Natural killer cell (primary cell): ENCODE data around the gene LGMN. TPM values are rescaled to one million over a fixed set of nuclear protein-coding genes. Genes with fewer than 3 reads are reported as not detected.

Source experiments
- ATAC-seq, 3 donors: fragments of 150-1000 bp in 2 of 3; fragments of 200-7000 bp in 1 of 3; cut with Tn5 transposase; 1 replicate in 1 of 3; 2 replicates in 2 of 3; pipeline ENCODE4 v1.10.0; 2021; ENCODE audit warnings: mild to moderate bottlenecking in 2 of 3, moderate library complexity in 2 of 3
- DNase-seq, 2 donors: peaks; one replicate each; pipeline versions ENCODE4 v3.0.0 to v3.0.0-alpha.2; 2013 to 2021; ENCODE audit warnings: mixed read lengths in 1 of 2
- H3K27ac ChIP-seq: one replicate; pipeline ENCODE4 v1.5.1; 2013; ENCODE audit warnings: mild to moderate bottlenecking, low read length
- H3K27me3 ChIP-seq: one replicate; pipeline ENCODE4 v1.6.1; 2013; ENCODE audit warnings: low read length; ENCODE audit not compliant: control insufficient read depth, insufficient read depth
- H3K36me3 ChIP-seq: one replicate; pipeline ENCODE4 v1.6.1; 2013; ENCODE audit warnings: low read length; ENCODE audit not compliant: control insufficient read depth, insufficient read depth
- H3K4me1 ChIP-seq: one replicate; pipeline ENCODE4 v1.6.1; 2013; ENCODE audit warnings: low read length; ENCODE audit not compliant: control insufficient read depth, insufficient read depth
- H3K4me3 ChIP-seq: one replicate; pipeline ENCODE4 v1.5.1; 2013; ENCODE audit warnings: low read length
- H3K9me3 ChIP-seq: one replicate; pipeline ENCODE4 v1.6.1; 2013; ENCODE audit warnings: low read length; ENCODE audit not compliant: control insufficient read depth, insufficient read depth
- H3K27ac Mint-ChIP-seq, 2 donors: one replicate each; pipeline ENCODE4 v1.8.0; 2022; ENCODE audit warnings: mild to moderate bottlenecking in 2 of 2, mixed read lengths in 2 of 2, moderate library complexity in 1 of 2
- H3K27me3 Mint-ChIP-seq, 2 donors: one replicate each; pipeline ENCODE4 v1.8.0; 2022; ENCODE audit warnings: low read depth in 2 of 2, mixed read lengths in 2 of 2
- H3K36me3 Mint-ChIP-seq: one replicate; pipeline ENCODE4 v1.8.0; 2022; ENCODE audit warnings: mixed read lengths
- H3K4me1 Mint-ChIP-seq, 2 donors: one replicate each; pipeline ENCODE4 v1.8.0; 2022; ENCODE audit warnings: mixed read lengths in 2 of 2
- H3K4me3 Mint-ChIP-seq: one replicate; pipeline ENCODE4 v1.8.0; 2022; ENCODE audit warnings: mild to moderate bottlenecking, moderate library complexity, mixed read lengths
- H3K9me3 Mint-ChIP-seq, 2 donors: one replicate each; pipeline ENCODE4 v1.8.0; 2022; ENCODE audit warnings: mixed read lengths in 2 of 2
- CTCF ChIP-seq: fragments of 200-600 bp; IDR thresholded peaks from one replicate; pipeline ENCODE4 v1.8.0; 2022; ENCODE audit warnings: antibody characterized with exemption
- WGBS: methylation state at CpG from one replicate; pipeline ENCODE4 v1.1.7; 2013; ENCODE audit warnings: missing lambda C conversion rate; ENCODE audit not compliant: insufficient coverage; 5-methylcytosine and 5-hydroxymethylcytosine counted together
- intact Hi-C: fragments of 100-400 bp; cut with micrococcal nuclease; formaldehyde crosslinking; loops from one replicate; pipeline ENCODE4 v1.14.2; 2022
- total RNA-seq, 4 donors: library from RNA; stranded (reverse); fragments of 120-200 nt in 1 of 4; gene quantifications; one replicate each; pipeline versions ENCODE4 v1.2.3 to v1.2.4, GENCODE V29; 2013 to 2022

Gene LGMN
- total RNA-seq, 3 donors from 2014 or later (not counting 1 experiment from before 2014, with no cell fraction given) = 0.39 to 6.1 (median 2.5) TPM

- intact Hi-C loops = no loop called here
- peak overlapping the region; percentile 90 for H3K4me3 Mint-ChIP-seq
- H3K4me3 ChIP-seq = peak overlapping the region; percentile 25
- H3K27me3 ChIP-seq = no peaks in the 10 kb centered on the region
- peaks cover 11% of the 10 kb centered on the region for H3K36me3 Mint-ChIP-seq
- ATAC-seq = no peak
- no peak for DNase-seq
- peak overlapping the region; percentile 87 for H3K27ac ChIP-seq
- no peak for TF ChIP-seq CTCF
- H3K4me1 ChIP-seq = peaks cover 96% of the 10 kb centered on the region
- H3K36me3 ChIP-seq = peaks cover 62% of the 10 kb centered on the region
- H3K9me3 Mint-ChIP-seq = no peaks in the 10 kb centered on the region
- H3K4me1 Mint-ChIP-seq = peaks cover 86 to 95% of the 10 kb centered on the region in 2 donors
- no peaks in the 10 kb centered on the region for H3K27me3 Mint-ChIP-seq
- 67% methylated on average over 8 of the region's 8 CpGs for WGBS
- peak overlapping the region; percentile 96 to 99 for H3K27ac Mint-ChIP-seq
- no peaks in the 10 kb centered on the region for H3K9me3 ChIP-seq
Observed at GRCh38 chr14:92656306-92657081, 91.9 kb downstream of the LGMN start.

- no peaks in the 10 kb centered on the region for H3K9me3 Mint-ChIP-seq
- peaks cover 98% of the 10 kb centered on the region for H3K4me1 ChIP-seq
- WGBS = 50% methylated on average over 13 of the region's 13 CpGs
- ATAC-seq (peak; percentile 18 to 31 (median 25)), DNase-seq (peak; percentile 42 to 57)
- H3K4me1 Mint-ChIP-seq = peaks cover 88 to 97% of the 10 kb centered on the region in 2 donors
- peaks cover 54% of the 10 kb centered on the region for H3K36me3 ChIP-seq
- no peak for TF ChIP-seq CTCF
- no peaks in the 10 kb centered on the region for H3K27me3 ChIP-seq
- peak overlapping the region; percentile 25 for H3K4me3 ChIP-seq
- H3K27me3 Mint-ChIP-seq = no peaks in the 10 kb centered on the region
- H3K4me3 Mint-ChIP-seq = peak overlapping the region; percentile 90
- H3K27ac ChIP-seq = peak overlapping the region; percentile 87
- no peaks in the 10 kb centered on the region for H3K9me3 ChIP-seq
- H3K36me3 Mint-ChIP-seq = peaks cover 11% of the 10 kb centered on the region
- intact Hi-C loops = no loop called here
- H3K27ac Mint-ChIP-seq = peak overlapping the region; percentile 96 to 99
Observed at GRCh38 chr14:92655419-92656201, 92.8 kb downstream of the LGMN start.

GRCh38 chr14:92654239-92654901 is 94.1 kb downstream of the LGMN start:
- Histone ChIP-seq H3K27me3 (no peaks in the 10 kb centered on the region), H3K36me3 (peaks cover 42% of the 10 kb centered on the region), H3K4me3 (peak overlapping the region; percentile 34), H3K9me3 (no peaks in the 10 kb centered on the region), H3K4me1 (peaks cover 98% of the 10 kb centered on the region), H3K27ac (peak overlapping the region; percentile 87)
- peak overlapping the region; percentile 90 for H3K4me3 Mint-ChIP-seq
- no peak for TF ChIP-seq CTCF
- peaks cover 11% of the 10 kb centered on the region for H3K36me3 Mint-ChIP-seq
- intact Hi-C loops = loop anchor here (5.0 kb wide), 2 partner anchors 33 to 63 kb away; no protein-coding TSS in a partner anchor
- H3K4me1 Mint-ChIP-seq = peaks cover 88 to 97% of the 10 kb centered on the region in 2 donors
- no peaks in the 10 kb centered on the region for H3K9me3 Mint-ChIP-seq
- peak; percentile 42 to 46 for DNase-seq
- no peaks in the 10 kb centered on the region for H3K27me3 Mint-ChIP-seq
- WGBS = 33% methylated on average over 18 of the region's 18 CpGs
- ATAC-seq = peak in 1 of 3 donors; percentile 6
- peak overlapping the region; percentile 96 to 99 for H3K27ac Mint-ChIP-seq

Other genes starting within 250 kb of the LGMN start
- gene RIN3, start 234.8 kb downstream of the LGMN start, total RNA-seq = 100 to 1,000 TPM; 248 to 289 (median 282) TPM
- gene GOLGA5, start 45.7 kb upstream of the LGMN start, total RNA-seq = 10 to 100 TPM; 11.5 to 21.0 (median 17.1) TPM
- gene CHGA, start 174.5 kb upstream of the LGMN start, total RNA-seq = not detected